ENCODE results near the gene PI16.
"Not testable (repeated sequence)": the region's sequence is repeated elsewhere in the genome, so short reads cannot be mapped to it uniquely, and the experiment has no call there.

Gene PI16

GRCh38 chr6:36929152-36929551 lies 25.4 kb upstream of the PI16 start:
- DNase-seq (ENCODE audit: low read depth) = no peak

GRCh38 chr6:36929607-36930006 lies 24.9 kb upstream of the PI16 start:
- DNase-seq (ENCODE audit: low read depth) = no peak

- DNase-seq (ENCODE audit: low read depth) = no peak
Observed at GRCh38 chr6:36930483-36930882, 24.1 kb upstream of the PI16 start.

GRCh38 chr6:36933102-36933501 lies 21.4 kb upstream of the PI16 start:
- DNase-seq (ENCODE audit: low read depth) = no peak

- DNase-seq (ENCODE audit: low read depth) = no peak
Observed at GRCh38 chr6:36933519-36933918, 21.0 kb upstream of the PI16 start.

GRCh38 chr6:36934901-36935300 lies 19.6 kb upstream of the PI16 start:
- no peak for DNase-seq (ENCODE audit: low read depth)

GRCh38 chr6:36936824-36937223 lies 17.7 kb upstream of the PI16 start:
- DNase-seq (ENCODE audit: low read depth) = no peak

- DNase-seq (ENCODE audit: low read depth) = no peak
Observed at GRCh38 chr6:36937896-36938295, 16.6 kb upstream of the PI16 start.

- DNase-seq (ENCODE audit: low read depth) = no peak
Observed at GRCh38 chr6:36938536-36938935, 16.0 kb upstream of the PI16 start.

GRCh38 chr6:36939005-36939404 lies 15.5 kb upstream of the PI16 start:
- not testable (repeated sequence) for DNase-seq (ENCODE audit: low read depth)

- no peak for DNase-seq (ENCODE audit: low read depth)
Observed at GRCh38 chr6:36940027-36940426, 14.5 kb upstream of the PI16 start.

- DNase-seq (ENCODE audit: low read depth) = not testable (repeated sequence)
Observed at GRCh38 chr6:36941561-36941960, 13.0 kb upstream of the PI16 start.

GRCh38 chr6:36942329-36942728 lies 12.2 kb upstream of the PI16 start:
- not testable (repeated sequence) for DNase-seq (ENCODE audit: low read depth)

GRCh38 chr6:36944650-36945049 lies 9.9 kb upstream of the PI16 start:
- DNase-seq (ENCODE audit: low read depth) = no peak

GRCh38 chr6:36945301-36945700 lies 9.2 kb upstream of the PI16 start:
- no peak for DNase-seq (ENCODE audit: low read depth)

GRCh38 chr6:36946526-36946925 lies 8.0 kb upstream of the PI16 start:
- no peak for DNase-seq (ENCODE audit: low read depth)

- no peak for DNase-seq (ENCODE audit: low read depth)
Observed at GRCh38 chr6:36947570-36948351, 6.8 kb upstream of the PI16 start.

- DNase-seq (ENCODE audit: low read depth) = not testable (repeated sequence)
Observed at GRCh38 chr6:36949076-36949475, 5.5 kb upstream of the PI16 start.

GRCh38 chr6:36949636-36950035 lies 4.9 kb upstream of the PI16 start:
- no peak for DNase-seq (ENCODE audit: low read depth)

GRCh38 chr6:36953931-36954261 lies 642 bp upstream of the PI16 start:
- no peak for DNase-seq (ENCODE audit: low read depth)

GRCh38 chr6:36955136-36955535 lies 598 bp downstream of the PI16 start:
- DNase-seq (ENCODE audit: low read depth) = no peak

- no peak for DNase-seq (ENCODE audit: low read depth)
Observed at GRCh38 chr6:36955671-36956445, 1.3 kb downstream of the PI16 start.

GRCh38 chr6:36956446-36956820 lies 1.9 kb downstream of the PI16 start:
- DNase-seq (ENCODE audit: low read depth) = no peak

Data from stimulated activated CD8-positive, alpha-beta memory T cell treated with anti-CD3 and anti-CD28 coated beads, Interleukin-12 subunit alpha, Interleukin-12 subunit beta, amount 100 ng/mL, for 4 hours (primary cell).